ENCODE results near the gene SLC41A3.

The SLC41A3 gene

GRCh38 chr3:126083913-126084767 lies at the start of gene SLC41A3:
Gene SLC41A3, minus strand, starts transcription at chr3:126084124. Its CDS starts 15,905 bp downstream, at chr3:126068219.
- Mint-ChIP-seq H3K27me3 (ENCODE audit: low read depth) (no peaks in the 10 kb centered on the region), H3K27ac (peak within 1 kb of the TSS; percentile 92), H3K36me3 (ENCODE audit: low read depth) (peaks cover 3% of the 10 kb centered on the region), H3K4me3 (peak within 1 kb of the TSS; percentile 91), H3K4me1 (ENCODE audit: low read depth) (peaks cover 16% of the 10 kb centered on the region), H3K9me3 (peaks cover 4% of the 10 kb centered on the region)

GRCh38 chr3:126133606-126134005 lies 49.7 kb upstream of the SLC41A3 start:
- no peaks in the 10 kb centered on the region for H3K36me3 Mint-ChIP-seq (ENCODE audit: low read depth)
- H3K4me3 Mint-ChIP-seq = no peak overlapping the region
- no peaks in the 10 kb centered on the region for H3K27me3 Mint-ChIP-seq (ENCODE audit: low read depth)
- no peaks in the 10 kb centered on the region for H3K4me1 Mint-ChIP-seq (ENCODE audit: low read depth)
- H3K9me3 Mint-ChIP-seq = no peaks in the 10 kb centered on the region
- H3K27ac Mint-ChIP-seq = no peak overlapping the region

GRCh38 chr3:126132751-126133511 lies 49.0 kb upstream of the SLC41A3 start:
- H3K4me1 Mint-ChIP-seq (ENCODE audit: low read depth) = no peaks in the 10 kb centered on the region
- no peak overlapping the region for H3K27ac Mint-ChIP-seq
- no peaks in the 10 kb centered on the region for H3K27me3 Mint-ChIP-seq (ENCODE audit: low read depth)
- no peaks in the 10 kb centered on the region for H3K9me3 Mint-ChIP-seq
- H3K36me3 Mint-ChIP-seq (ENCODE audit: low read depth) = no peaks in the 10 kb centered on the region
- no peak overlapping the region for H3K4me3 Mint-ChIP-seq

GRCh38 chr3:126131881-126132750 lies 48.2 kb upstream of the SLC41A3 start:
- Mint-ChIP-seq H3K27me3 (ENCODE audit: low read depth) (no peaks in the 10 kb centered on the region), H3K36me3 (ENCODE audit: low read depth) (no peaks in the 10 kb centered on the region), H3K4me1 (ENCODE audit: low read depth) (no peaks in the 10 kb centered on the region), H3K9me3 (no peaks in the 10 kb centered on the region), H3K27ac (no peak overlapping the region), H3K4me3 (no peak overlapping the region)

GRCh38 chr3:126130981-126131745 lies 47.2 kb upstream of the SLC41A3 start:
- Mint-ChIP-seq H3K27ac (no peak overlapping the region), H3K36me3 (ENCODE audit: low read depth) (no peaks in the 10 kb centered on the region), H3K9me3 (no peaks in the 10 kb centered on the region), H3K27me3 (ENCODE audit: low read depth) (no peaks in the 10 kb centered on the region), H3K4me3 (no peak overlapping the region), H3K4me1 (ENCODE audit: low read depth) (no peaks in the 10 kb centered on the region)

- Mint-ChIP-seq H3K4me1 (ENCODE audit: low read depth) (no peaks in the 10 kb centered on the region), H3K27me3 (ENCODE audit: low read depth) (no peaks in the 10 kb centered on the region), H3K4me3 (no peak overlapping the region), H3K9me3 (no peaks in the 10 kb centered on the region), H3K36me3 (ENCODE audit: low read depth) (no peaks in the 10 kb centered on the region), H3K27ac (no peak overlapping the region)
Measured at GRCh38 chr3:126130081-126130855, 46.3 kb upstream of the SLC41A3 start.

- Mint-ChIP-seq H3K9me3 (no peaks in the 10 kb centered on the region), H3K36me3 (ENCODE audit: low read depth) (no peaks in the 10 kb centered on the region), H3K4me1 (ENCODE audit: low read depth) (no peaks in the 10 kb centered on the region), H3K27ac (no peak overlapping the region), H3K4me3 (no peak overlapping the region), H3K27me3 (ENCODE audit: low read depth) (no peaks in the 10 kb centered on the region)
Measured at GRCh38 chr3:126129398-126129891, 45.5 kb upstream of the SLC41A3 start.

GRCh38 chr3:126128504-126129397 lies 44.8 kb upstream of the SLC41A3 start:
- Mint-ChIP-seq H3K27me3 (ENCODE audit: low read depth) (no peaks in the 10 kb centered on the region), H3K4me3 (no peak overlapping the region), H3K4me1 (ENCODE audit: low read depth) (no peaks in the 10 kb centered on the region), H3K27ac (no peak overlapping the region), H3K36me3 (ENCODE audit: low read depth) (no peaks in the 10 kb centered on the region), H3K9me3 (no peaks in the 10 kb centered on the region)

- no peaks in the 10 kb centered on the region for H3K27me3 Mint-ChIP-seq (ENCODE audit: low read depth)
- H3K9me3 Mint-ChIP-seq = no peaks in the 10 kb centered on the region
- H3K4me1 Mint-ChIP-seq (ENCODE audit: low read depth) = no peaks in the 10 kb centered on the region
- no peak overlapping the region for H3K27ac Mint-ChIP-seq
- H3K4me3 Mint-ChIP-seq = no peak overlapping the region
- H3K36me3 Mint-ChIP-seq (ENCODE audit: low read depth) = no peaks in the 10 kb centered on the region
Measured at GRCh38 chr3:126127904-126128303, 44.0 kb upstream of the SLC41A3 start.

- Mint-ChIP-seq H3K9me3 (no peaks in the 10 kb centered on the region), H3K27me3 (ENCODE audit: low read depth) (no peaks in the 10 kb centered on the region), H3K4me3 (no peak overlapping the region), H3K36me3 (ENCODE audit: low read depth) (no peaks in the 10 kb centered on the region), H3K27ac (no peak overlapping the region), H3K4me1 (ENCODE audit: low read depth) (no peaks in the 10 kb centered on the region)
Measured at GRCh38 chr3:126127452-126127851, 43.5 kb upstream of the SLC41A3 start.

- no peaks in the 10 kb centered on the region for H3K36me3 Mint-ChIP-seq (ENCODE audit: low read depth)
- no peaks in the 10 kb centered on the region for H3K9me3 Mint-ChIP-seq
- H3K27me3 Mint-ChIP-seq (ENCODE audit: low read depth) = no peaks in the 10 kb centered on the region
- H3K27ac Mint-ChIP-seq = no peak overlapping the region
- no peaks in the 10 kb centered on the region for H3K4me1 Mint-ChIP-seq (ENCODE audit: low read depth)
- no peak overlapping the region for H3K4me3 Mint-ChIP-seq
Measured at GRCh38 chr3:126126811-126127431, 43.0 kb upstream of the SLC41A3 start.

GRCh38 chr3:126126286-126126685 lies 42.4 kb upstream of the SLC41A3 start:
- H3K9me3 Mint-ChIP-seq = no peaks in the 10 kb centered on the region
- H3K27me3 Mint-ChIP-seq (ENCODE audit: low read depth) = no peaks in the 10 kb centered on the region
- no peaks in the 10 kb centered on the region for H3K4me1 Mint-ChIP-seq (ENCODE audit: low read depth)
- H3K27ac Mint-ChIP-seq = no peak overlapping the region
- H3K4me3 Mint-ChIP-seq = no peak overlapping the region
- no peaks in the 10 kb centered on the region for H3K36me3 Mint-ChIP-seq (ENCODE audit: low read depth)
